Left kidney (tissue), 2 donors: ENCODE results near the gene ALDH4A1. TPM values are rescaled to one million over a fixed set of nuclear protein-coding genes. Genes with fewer than 3 reads are reported as not detected.
"Not testable (repeated sequence)": the region's sequence is repeated elsewhere in the genome, so short reads cannot be mapped to it uniquely, and the experiment has no call there.

Experiments
- DNase-seq: peaks from one replicate; pipeline ENCODE4 v3.0.0-alpha.2; 2013
- polyA plus RNA-seq: library from polyadenylated mRNA; unstranded; fragments of 120-200 nt; gene quantifications from one replicate; pipeline ENCODE4 v1.2.1, GENCODE V29; 2013; ENCODE audit not compliant: insufficient read length

Gene ALDH4A1
- polyA plus RNA-seq, 1 donor, result 52.4 TPM

DNA sequence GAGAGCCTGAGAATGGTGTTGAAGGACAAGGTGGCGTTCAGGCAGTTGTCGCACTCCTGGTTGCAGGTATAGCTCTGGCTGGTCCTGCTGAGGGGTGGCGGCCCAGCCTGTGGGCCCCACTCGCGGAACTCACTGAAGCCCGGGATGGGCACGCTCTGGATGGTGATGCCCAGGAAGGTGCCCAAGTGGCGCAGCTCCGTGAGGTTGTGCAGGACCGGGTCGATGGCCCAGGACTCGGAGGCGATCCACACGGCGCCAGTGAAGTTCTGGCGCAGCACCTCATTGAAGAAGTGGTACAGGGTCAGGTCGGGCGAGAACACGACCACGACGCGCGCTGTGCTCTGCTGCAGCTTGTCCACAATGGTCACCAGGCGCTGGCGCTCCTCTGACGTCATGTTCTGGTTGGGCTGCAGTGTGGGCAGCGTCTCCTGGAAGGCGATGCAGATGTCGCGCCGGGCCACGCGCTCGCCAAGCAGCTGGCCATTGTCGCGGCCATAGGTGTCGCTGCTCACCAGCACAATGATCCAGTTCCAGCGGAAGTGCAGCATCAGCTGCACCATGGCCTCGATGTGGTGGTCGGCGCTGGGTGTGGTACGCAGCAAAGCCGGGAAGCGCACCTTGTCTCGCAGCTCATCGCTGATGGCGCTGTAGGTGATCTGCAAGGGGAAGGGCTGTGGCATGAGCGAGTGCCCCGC, 47.9 kb downstream of the ALDH4A1 start:
- DNase-seq, result no peak

- DNase-seq, result no peak
Observed at GRCh38 chr1:18852501-18852900, 49.9 kb downstream of the ALDH4A1 start.

- DNase-seq, result peak; percentile 43
Observed at GRCh38 chr1:18849261-18849711, 53.1 kb downstream of the ALDH4A1 start.

DNA sequence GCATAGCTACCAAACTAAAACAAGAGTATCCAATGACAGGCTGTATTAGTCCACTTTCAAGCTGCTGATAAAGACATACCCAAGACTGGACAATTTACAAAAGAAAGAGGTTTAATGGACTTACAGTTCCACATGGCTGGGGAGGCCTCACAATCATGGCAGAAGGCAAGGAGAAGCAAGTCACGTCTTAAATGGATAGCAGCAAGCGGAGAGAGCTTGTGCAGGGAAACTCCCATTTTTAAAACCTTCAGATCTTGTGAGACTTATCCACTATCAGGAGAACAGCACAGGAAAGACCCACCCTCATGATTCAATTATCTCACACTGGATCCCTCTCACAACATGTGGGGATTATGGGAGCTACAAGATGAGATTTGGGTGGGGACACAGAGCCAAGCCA, 54.6 kb downstream of the ALDH4A1 start:
- not testable (repeated sequence) for DNase-seq

DNA sequence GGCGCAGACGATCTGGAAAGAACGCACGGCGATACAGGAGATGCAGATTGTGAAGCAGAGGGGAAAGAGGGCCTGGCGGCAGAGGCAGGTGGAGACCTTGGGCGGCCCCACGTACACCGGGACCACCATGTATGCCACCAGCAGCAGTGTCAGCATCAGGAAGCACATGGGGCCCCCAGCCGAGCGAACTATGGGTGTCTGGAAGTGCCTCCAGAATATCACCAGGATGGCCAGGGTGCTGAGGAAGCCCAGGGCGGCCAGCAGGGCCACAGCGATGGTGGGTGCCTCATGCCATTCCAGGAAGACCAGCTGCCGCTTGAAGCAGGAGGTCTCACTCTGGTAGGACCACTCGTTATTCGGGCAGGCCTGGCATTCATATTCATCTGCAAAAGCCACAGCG, 62.2 kb downstream of the ALDH4A1 start:
- DNase-seq, result no peak

DNA sequence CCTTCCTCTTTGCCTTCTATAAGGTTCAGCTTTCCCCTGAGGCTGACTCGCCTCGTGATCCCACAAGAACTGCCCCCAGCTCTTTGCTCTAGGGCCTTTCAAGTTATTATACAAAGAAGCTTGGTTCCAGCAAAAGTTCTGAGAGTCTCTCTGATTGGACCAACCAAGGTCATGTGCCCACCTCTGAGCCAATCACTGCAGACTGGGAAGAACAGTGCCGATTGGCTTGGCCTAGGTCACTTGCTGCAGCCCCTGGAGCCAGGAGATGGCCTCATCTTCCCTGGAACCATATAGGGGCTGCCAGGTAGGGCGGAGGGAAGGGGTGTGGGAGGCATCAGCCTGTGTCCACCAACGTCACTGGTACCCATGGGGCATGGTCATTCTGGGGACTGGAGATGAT, 65.7 kb downstream of the ALDH4A1 start:
- DNase-seq, result no peak

- DNase-seq, result not testable (repeated sequence)
Observed at GRCh38 chr1:18832319-18832718, 70.0 kb downstream of the ALDH4A1 start.

- no peak for DNase-seq
Observed at GRCh38 chr1:18831656-18832055, 70.7 kb downstream of the ALDH4A1 start.

DNA sequence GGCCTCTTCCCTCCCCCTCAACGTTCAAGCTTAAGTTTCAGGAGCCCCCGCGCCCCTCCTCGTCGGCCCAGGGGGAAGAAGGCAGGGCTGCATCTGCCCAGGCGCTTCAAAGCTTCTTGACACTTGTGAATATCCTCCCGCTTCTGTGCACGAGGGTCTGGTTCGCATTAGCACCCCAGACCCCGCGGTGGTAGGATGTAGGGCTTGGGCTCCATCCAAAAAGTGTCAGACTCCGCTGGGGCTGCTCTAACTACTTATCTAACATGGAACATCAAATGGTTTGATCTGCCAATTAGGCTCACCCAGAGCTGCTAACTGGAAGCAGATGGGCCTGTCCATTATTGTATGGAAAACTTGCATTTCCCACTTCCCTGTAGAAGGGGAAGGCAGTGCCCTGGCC, 71.8 kb downstream of the ALDH4A1 start:
- no peak for DNase-seq

DNA sequence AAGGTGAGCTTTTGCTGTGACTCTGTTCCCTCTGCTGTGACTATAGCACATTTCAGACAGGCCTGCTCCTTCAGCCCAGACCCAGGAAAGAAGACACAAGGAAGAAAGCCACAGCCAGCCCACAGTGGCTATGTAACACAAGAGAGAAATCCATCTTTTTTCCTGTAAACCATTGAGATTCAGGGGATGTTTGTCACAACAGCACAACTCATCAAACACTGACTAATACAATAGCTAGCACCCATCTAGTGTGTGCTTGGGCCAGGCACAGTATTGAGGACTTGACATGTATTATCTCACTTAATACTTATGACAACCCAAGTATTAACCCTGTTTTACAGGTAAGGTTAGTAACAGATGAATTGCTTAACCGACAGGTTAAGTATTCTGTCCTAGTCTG, 72.7 kb downstream of the ALDH4A1 start:
- no peak for DNase-seq

- no peak for DNase-seq
Observed at GRCh38 chr1:18828224-18828623, 74.1 kb downstream of the ALDH4A1 start.

GRCh38 chr1:18823438-18823837, 78.9 kb downstream of the ALDH4A1 start:
- DNase-seq, result no peak

Other genes with a start within 250 kb of the ALDH4A1 start
- not detected for gene TAS1R2, start 42.9 kb downstream of the ALDH4A1 start, polyA plus RNA-seq
- gene IFFO2, start 54.1 kb upstream of the ALDH4A1 start, polyA plus RNA-seq, result 26.6 TPM